NCI-H1930 (cell line): ENCODE measurements around the gene SMIM35.
"Not testable (repeated sequence)": the region's sequence is repeated elsewhere in the genome, so short reads cannot be mapped to it uniquely, and the experiment has no call there.

Source experiments
- DNase-seq, 2 experiments: peaks; one replicate each; lab custom pipeline; 2025; lab: John Stamatoyannopoulos, UW

Gene SMIM35

DNA sequence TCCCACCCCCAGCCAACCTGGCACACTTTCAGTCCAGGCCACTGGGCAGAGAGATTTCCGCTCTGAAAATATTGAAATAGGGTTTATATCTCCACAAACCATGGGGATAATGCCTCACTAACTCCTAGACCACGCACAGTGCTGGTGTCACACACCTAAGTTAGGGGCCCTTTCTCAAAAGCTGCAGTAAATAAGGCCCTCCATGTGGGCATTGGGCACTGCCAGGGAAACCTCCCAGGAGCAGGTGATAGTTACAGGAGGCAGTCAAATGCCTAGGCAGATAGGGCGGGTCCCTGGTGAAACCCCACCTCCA lies 103.6 kb downstream of the SMIM35 start:
- DNase-seq = no peak

DNA sequence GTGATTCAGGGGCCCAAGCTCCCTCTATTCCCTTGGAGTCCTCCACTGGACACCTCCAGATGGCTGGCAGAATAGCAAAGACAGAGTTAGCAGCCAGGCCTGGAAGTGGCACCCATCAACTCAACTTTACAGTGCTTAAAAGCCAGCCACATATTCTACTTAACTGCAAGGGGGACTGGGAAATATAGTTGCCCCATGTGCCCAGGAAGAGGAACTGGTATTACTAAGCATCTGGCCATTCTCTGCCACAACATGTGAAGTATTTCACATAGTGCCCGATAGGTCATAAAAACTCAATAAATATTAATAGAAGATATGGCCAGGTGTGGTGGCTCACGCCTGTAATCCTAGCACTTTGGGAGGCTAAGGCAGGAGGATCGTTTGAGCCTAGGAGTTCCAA lies 106.0 kb downstream of the SMIM35 start:
- no peak for DNase-seq

DNA sequence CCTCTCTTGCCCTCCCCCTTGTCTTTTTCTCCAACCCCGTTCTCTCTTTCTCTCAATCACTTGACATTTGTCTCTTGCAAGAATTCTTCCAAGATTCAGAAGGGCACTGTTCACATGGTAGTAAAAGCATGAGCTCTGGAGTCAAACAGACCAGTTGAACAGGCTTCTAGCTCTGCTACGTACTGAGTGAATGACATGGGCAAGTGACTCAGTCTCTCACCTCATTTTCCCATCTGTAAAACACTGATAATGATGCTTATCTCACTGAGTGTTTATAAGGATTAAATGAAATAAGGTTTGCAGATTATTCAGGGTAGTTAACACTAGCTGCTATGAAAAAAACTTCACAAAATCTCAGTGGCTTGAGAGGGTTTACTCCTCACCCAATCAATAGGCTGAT lies 106.5 kb downstream of the SMIM35 start:
- DNase-seq = no peak

DNA sequence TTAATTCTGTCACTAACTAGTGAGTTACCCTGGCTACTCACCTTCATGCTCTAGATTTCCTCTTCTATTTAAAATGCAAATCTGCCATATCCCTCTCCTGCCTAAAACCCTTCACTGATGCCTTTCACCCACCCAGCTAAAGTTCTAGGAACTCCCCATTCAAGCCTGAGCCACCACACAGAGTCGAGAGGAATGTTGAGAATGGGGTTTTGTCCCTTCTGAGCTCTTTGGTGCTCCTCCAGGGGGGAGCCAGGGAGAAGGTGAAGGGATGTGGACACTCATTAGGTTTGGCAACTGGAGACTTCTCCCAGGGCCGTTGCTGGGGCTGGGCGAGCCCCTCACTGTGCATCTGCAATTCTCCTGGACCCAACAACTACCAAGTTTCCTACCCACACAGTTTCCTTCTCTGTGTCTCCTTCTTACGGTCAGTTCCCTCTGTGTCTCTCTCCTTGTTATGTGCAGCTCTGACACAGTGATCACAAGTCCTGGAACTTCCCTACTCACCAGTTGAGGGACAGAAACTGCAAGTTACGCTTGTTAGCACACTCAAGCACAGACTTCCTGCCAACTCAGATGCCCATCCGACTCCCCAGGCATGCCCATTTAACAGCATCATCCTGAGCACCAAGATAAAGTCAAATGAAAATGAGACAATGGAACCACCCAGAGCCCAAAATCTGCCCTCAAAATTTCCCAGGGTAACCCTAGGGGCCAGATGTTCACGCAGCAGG lies 107.1 kb downstream of the SMIM35 start:
- DNase-seq = no peak

DNA sequence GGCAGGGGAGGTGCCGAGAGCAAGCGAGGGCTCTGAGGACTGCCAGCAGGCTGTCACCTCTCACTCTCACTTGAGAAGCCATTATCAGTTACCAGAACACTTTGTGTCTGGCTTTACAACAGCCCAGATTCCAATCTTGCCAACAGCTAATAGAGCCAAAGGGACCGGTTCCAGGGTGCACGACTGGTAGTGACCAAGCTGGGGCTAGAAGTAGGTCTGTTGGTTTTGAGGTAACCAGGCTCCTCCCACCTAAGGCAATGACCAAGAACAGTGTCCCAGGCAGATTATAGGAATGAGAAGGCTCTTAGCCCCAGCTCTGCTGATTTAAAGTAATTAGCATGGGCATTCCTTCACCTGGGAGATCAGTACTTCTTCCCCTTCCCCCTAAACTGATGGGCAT lies 107.8 kb downstream of the SMIM35 start:
- no peak for DNase-seq

DNA sequence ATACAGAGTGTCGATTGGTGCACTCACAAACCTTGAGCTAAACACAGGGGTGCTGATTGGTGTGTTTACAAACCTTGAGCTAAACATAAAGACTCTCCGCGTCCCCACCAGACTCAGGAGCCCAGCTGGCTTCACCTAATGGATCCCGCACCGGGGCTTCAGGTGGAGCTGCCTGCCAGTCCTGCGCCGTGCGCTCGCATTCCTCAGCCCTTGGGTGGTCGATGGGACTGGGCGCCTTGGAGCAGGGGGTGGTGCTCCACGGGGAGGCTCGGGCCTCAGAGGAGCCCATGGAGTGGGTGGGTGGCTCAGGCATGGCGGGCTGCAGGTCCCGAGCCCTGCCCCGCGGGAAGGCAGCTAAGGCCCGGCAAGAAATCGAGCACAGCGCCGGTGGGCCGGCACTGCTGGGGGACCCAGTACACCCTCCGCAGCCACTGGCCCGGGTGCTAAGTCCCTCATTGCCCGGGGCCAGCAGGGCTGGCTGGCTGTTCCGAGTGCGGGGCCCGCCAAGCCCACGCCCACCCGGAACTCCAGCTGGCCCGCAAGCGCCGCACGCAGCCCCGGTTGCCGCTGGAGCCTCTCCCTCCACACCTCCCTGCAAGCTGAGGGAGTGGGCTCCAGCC lies 108.4 kb downstream of the SMIM35 start:
- not testable (repeated sequence) for DNase-seq

DNA sequence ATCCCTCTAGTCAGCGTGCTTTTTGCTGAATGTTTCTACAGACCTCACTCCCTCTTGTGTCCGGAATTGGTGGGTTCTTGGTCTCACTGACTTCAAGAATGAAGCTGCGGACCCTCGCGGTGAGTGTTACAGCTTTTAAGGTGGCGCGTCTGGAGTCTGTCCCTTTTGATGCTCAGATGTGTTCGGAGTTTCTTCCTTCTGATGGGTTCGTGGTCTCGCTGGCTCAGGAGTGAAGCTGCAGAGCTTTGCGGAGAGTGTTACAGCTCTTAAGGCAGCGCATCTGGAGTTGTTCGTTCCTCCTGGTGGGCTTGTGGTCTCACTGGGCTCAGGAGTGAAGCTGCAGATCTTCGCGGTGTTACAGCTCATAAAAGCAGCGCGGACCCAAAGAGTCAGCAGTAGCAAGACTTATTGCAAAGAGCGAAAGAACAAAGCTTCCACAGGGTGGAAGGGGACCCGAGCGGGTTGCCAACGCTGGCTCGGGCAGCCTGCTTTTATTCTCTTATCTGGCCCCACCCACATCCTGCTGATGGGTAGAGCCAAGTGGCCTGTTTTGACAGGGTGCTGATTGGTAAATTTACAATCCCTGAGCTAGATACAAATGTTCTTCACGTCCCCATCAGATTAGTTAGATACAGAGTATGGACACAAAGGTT lies 109.0 kb downstream of the SMIM35 start:
- not testable (repeated sequence) for DNase-seq

DNA sequence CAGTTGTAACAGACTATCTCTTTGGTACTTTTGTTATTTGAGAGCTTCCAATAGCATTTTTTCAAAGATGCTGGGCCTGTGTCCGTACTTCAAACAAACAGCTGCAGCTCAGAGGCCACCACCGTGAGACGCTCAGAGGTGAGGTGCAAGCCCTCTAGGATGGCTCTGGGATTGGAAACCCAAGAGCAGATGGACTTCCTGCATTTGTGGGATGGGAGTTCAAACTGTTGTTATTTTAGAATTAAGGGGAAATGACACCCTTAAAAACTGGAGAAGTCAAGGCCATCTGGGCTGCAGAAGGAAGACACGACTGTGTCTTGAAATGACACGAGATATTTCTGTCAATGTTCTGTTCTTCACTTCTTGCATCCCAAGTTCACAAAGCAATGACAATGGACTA lies 109.7 kb downstream of the SMIM35 start:
- DNase-seq = no peak

DNA sequence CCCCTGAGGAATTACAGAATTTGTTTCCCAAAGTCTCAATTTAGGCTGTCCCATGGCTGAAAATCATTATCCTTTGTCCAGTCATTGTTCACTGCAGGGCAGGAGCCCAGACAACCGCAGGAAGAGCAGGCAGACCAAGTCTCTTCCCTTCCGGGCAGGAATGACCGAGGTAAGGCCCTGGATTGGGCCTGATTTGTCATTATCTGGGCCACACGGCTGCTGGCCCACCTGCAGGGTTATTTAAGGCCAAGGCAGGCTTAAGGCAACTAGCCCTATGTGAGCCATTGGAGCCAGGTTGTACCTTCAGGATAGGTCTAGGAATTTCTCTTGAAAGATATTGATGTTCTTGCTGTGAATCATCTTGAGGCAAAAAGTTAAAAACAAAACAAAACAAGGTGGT lies 110.3 kb downstream of the SMIM35 start:
- DNase-seq = no peak

DNA sequence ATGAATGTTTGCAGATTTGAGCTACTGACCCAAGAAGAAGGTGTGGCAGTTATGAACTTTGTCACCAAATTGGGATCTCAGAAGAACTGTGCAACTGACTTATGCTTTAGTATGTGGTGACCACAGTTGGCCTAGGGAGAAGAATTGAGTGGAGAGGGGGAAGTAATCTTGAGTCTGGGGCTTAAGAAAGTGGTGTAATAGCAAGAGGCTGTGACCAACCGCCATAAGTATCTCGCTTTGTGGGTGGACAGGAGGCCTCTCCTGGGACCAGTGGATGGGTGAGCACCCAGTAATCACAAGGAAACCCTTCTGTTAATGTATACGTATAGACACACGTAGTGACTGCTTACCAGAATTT lies 113.3 kb downstream of the SMIM35 start:
- no peak for DNase-seq

DNA sequence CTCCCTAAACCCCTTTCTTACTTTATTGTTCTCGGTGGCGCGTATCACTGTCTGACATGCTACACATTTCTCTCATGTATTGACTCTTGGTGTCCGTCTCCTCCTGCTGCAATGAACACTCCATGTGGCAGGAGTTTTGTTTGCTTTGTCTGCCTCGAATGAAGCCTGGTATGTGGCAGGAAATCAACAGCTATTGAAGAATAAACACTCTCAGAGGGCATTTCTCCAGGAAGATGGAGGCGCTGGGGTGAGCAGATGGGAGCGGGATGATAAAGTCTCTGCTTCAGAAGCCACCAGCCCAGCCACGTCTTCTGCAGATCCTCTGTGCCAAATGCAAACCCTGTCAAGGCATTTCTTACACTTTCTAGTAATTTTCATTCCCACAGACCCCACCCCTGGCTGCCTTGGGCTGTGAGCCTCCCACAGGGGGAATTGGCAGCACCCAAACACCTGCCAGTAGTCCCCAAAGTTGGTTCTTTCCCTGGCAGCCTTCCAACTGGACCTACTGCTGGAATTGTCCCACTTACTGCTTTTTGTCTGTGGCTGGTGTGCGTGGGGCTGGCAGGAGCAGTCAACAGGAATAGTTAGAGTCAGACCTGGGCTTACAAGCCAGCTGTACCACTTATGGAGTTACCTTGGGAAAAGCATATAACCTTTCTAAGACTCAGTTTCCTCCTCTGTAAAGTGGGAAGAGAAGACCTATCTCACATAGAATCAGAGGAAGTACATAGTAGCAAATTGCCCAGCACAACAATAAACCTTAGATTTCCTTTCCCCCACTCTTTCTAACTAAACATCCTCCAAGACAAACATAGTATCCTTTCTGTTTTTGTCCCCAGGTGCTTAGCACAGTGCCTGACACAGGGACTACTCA lies 113.9 kb downstream of the SMIM35 start:
- no peak for DNase-seq

DNA sequence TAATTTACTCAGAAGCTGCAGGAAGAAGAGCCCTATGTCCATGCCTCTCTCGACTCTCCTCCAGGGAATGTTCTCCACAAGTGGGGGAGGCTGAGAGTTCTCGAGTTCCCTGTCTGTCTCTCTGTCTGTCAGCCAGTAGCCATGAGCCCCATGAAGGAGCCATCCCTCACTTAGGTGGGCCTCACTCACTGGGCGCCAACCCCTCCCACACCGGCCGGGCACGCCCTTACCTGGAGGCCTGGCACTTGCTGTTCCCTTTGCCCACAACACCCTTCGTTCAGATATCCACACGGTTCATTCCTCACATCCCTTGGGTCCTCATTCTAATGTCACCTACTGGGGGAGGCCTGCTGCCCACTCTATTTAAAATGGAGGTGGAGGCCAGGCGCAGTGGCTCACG lies 114.7 kb downstream of the SMIM35 start:
- DNase-seq = no peak

DNA sequence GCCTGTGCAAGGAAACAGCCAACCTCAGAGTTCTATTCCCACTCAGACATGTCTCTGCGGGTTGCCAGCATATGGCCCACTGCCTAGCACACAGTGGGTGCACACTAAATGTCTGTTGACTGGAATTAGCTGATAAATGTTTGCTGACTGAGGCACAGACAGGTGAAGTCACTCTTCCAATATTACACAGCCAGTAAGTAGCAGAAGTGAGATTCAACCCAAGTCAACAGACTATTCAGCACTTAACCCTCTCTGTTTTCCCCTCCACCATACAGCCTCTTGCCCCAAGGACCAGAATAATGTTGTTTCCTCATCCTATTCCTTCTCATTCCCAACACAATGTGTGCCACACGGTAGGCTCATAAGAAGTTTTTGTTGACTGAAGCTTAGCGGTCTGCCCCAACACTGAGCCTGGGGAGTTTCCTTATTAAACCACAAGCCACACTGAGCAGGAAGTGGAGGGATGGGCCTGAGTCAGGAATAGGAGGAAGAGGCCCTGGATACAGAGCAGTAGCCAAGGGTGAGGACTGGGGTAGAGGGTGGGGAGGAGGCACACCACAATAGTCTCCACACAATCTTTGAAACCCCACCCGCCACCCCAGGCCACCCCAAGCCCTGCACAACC lies 116.3 kb downstream of the SMIM35 start:
- DNase-seq = no peak

DNA sequence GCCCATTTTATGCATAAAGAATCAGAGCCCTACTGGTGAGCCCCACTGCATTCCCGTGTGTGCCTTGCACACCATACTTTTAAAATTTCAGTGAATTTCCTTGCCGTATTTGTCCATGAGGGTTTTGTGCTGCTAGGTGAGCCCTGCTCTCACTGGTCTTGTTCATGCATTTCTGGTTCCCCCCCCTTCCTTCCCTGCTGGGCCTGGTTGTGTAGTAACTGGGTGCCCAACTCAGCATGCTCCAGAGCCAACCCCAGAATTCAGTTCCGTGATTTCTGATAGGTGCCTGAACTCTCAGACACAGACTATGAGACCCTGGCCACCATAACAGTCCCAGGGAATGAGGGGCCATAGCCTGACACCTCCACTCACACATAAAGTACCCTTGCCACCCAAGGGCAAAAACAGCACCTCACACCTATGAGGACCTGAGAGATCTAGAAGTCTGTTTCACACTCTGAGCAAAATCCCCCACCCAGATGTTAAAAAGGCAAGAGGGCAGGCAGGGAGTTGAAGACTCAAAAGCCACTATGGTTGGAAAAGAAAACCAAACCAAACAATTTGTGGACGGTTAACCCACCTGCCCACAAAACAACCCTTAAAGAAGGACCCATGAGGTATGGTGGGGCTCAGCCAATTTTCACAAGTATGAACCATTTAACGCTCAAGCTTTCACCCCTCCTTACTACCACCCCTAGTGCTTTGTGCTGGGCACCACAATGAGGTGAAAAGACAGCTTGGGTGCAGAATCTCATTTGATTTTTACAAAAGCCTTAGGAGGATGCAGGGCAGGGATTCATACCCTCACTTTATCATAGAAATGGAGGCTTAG lies 117.4 kb downstream of the SMIM35 start:
- no peak for DNase-seq

DNA sequence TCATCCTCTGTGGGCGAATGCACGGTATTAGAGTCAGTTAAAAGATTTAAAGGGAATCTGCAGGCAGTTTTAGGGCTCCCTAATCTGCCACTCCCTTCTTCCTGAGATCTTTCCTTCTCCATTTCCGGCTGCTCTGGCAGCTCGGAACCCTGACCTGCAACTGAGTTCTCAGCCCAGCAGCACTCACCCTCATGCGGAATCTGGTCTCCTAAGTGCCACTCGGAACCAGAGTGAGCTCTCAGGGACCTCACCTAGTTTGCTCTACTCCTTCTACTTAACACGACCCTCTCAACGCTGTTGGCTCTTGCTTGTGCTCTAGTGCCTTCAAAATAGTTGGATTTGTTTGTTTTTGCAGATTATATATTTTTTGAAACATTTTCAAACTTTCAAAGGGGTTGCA lies 119.9 kb downstream of the SMIM35 start:
- DNase-seq = no peak

DNA sequence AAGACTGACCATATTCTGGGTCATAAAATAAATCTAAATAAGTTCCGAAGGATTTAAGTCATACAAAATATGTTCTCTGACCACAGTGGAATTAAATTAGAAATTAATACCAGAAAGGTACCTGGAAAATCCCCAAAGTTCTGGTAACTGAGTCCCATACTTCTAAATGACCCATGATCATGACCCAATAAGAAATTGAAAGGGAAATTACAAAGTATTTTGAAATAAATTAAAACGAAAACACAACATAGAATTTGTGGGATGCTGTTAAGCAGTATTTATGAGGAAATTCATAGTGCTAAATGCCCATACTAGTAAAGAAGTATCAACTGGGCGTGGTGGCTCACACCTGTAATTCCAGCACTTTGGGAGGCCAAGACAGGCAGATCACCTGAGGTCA lies 123.9 kb downstream of the SMIM35 start:
- no peak for DNase-seq

DNA sequence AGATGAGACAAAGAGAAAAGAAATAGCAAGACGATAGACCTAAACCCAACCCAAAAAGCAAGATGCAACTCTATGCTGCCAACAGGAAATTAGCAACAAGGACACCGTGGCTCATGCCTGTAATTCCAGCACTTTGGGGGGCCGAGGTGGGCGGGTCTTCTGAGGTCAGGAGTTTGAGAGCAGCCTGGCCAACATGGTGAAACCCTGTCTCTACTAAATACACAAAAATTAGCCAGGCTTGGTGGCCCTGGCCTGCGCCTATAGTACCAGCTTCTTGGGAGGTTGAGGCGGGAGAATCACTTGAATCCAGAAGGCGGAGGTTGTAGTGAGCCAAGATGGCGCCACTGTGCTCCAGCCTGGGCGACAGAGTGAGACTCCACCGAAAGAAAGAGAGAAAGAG lies 124.9 kb downstream of the SMIM35 start:
- no peak for DNase-seq

DNA sequence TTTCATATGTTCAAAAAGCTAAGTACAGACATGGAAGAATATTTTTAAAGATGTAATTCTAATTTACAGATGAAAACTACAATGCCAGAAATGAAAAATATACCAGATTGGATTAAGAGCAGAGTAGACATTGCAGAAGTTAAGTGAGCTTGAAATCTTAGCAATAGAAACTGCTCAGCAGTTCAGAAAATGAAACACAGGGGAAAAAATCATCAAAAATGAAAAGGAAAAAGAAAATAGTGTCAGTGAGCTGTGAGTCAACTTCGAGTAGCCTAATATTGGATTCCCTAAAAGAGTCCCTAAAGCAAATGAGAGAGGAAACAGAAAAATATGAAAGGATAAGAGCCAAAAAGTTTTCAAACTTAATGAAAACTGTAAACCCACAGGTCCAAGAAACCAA lies 126.4 kb downstream of the SMIM35 start:
- DNase-seq = no peak

DNA sequence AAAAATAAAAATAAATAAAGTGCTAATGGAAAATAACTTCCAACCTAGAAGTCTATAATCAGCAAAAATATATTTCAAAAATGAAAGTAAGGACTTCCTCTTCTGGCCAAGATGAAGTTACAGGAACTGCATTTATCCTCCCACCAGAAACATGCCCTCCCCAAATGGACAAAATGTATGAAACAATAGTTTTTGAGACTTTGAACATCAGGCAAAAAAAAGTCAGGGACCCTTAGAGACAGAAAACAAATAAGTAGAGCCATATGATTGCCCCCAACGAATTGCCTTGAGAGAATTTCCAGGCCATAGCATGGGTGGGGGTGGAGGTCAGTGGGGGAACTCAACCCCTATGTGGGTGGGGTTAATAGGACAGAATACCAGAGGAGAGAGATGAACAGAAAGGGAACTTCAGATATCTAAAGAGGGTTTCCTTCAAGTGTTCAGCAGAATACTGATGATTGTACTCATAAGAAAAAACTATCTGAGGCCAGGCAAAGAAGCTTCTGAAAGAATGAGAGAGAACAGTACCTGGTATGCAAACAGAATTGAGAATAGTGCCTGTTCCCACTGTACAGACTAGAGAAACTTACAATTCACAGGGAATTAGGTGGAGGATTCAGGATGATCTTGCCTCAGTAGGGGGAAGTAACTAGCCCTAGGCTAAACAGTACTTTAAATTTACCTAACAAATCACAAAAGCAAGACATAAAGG lies 127.2 kb downstream of the SMIM35 start:
- no peak for DNase-seq

DNA sequence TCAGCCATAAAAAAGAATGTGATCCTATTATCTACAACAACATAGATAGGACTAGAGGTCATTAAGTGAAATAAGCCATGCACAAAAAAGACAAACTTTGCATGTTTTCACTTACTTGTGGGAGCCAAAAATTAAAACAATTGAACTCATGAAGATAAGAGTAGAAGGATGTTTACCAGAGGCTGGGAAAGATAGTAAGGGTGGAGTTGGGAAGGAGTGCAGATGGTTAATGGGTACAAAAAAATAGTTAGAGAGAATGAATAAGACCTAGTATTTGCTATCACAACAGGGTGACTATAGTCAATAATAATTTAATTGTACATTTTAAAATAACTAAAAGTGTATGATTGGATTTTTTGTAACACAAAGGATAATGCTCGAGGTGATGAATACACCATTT lies 127.8 kb downstream of the SMIM35 start:
- DNase-seq = no peak
